SU-DHL-6 (cell line): ENCODE measurements around the gene CLEC9A.

ENCODE experiments used
- H2AFZ ChIP-seq: fragments of 200-600 bp; sonication (generic); 2 replicates; pipeline ENCODE4 v1.6.1; 2014; ENCODE audit warnings: low read depth, mild to moderate bottlenecking, moderate library complexity, mixed read lengths, antibody characterized with exemption, low read length; ENCODE audit not compliant: severe bottlenecking
- H3F3A ChIP-seq: fragments of 200-600 bp; shearing (Covaris generic); 2 replicates; pipeline ENCODE4 v1.6.0; 2016; ENCODE audit warnings: antibody characterized with exemption, mild to moderate bottlenecking; ENCODE audit not compliant: insufficient read depth
- H3K27ac ChIP-seq: fragments of 200-600 bp; sonication (generic); 2 replicates; pipeline ENCODE4 v1.5.1; 2016; ENCODE audit warnings: low read depth, mild to moderate bottlenecking, low read length, moderate library complexity, mixed read lengths
- H3K27me3 ChIP-seq: fragments of 200-600 bp; sonication (generic), shearing (Covaris generic); 2 replicates; pipeline ENCODE4 v1.6.0; 2014; ENCODE audit warnings: mild to moderate bottlenecking, low read length
- H3K36me3 ChIP-seq: fragments of 200-600 bp; sonication (generic); 2 replicates; pipeline ENCODE4 v1.6.1; 2014; ENCODE audit warnings: mild to moderate bottlenecking, low read length, mixed read lengths
- H3K4me2 ChIP-seq: fragments of 300-600, 200-600 bp; shearing (Covaris generic), sonication (generic); 2 replicates; pipeline ENCODE4 v1.6.0; 2014; ENCODE audit warnings: low read length, low read depth, mild to moderate bottlenecking; ENCODE audit not compliant: poor library complexity, severe bottlenecking
- H3K4me3 ChIP-seq: fragments of 200-600 bp; sonication (generic); 2 replicates; pipeline ENCODE4 v1.5.1; 2014; ENCODE audit warnings: antibody characterized with exemption, low read length, mild to moderate bottlenecking, mixed read lengths; ENCODE audit not compliant: insufficient read depth, poor library complexity, severe bottlenecking
- H3K79me2 ChIP-seq: fragments of 200-600 bp; sonication (generic); 2 replicates; pipeline ENCODE4 v1.6.1; 2014; ENCODE audit warnings: mild to moderate bottlenecking, low read length, moderate library complexity; ENCODE audit not compliant: insufficient read depth
- H3K9ac ChIP-seq: fragments of 200-600 bp; sonication (generic); 2 replicates; pipeline ENCODE4 v1.7.0; 2014; ENCODE audit warnings: mild to moderate bottlenecking, low read length
- H3K9me2 ChIP-seq: fragments of 200-600 bp; sonication (generic); replicated peaks from 2 replicates; pipeline ENCODE4 v1.6.1; 2014; ENCODE audit warnings: low read length; ENCODE audit not compliant: insufficient read depth
- H3K9me3 ChIP-seq: fragments of 200-600 bp; sonication (generic); 2 replicates; pipeline ENCODE4 v1.6.1; 2014; ENCODE audit warnings: low read length, mixed read lengths; ENCODE audit not compliant: insufficient read depth
- H4K20me1 ChIP-seq: fragments of 200-600 bp; sonication (generic); 2 replicates; pipeline ENCODE4 v1.6.1; 2014; ENCODE audit warnings: low read depth, mild to moderate bottlenecking, antibody characterized with exemption, low read length, moderate library complexity, mixed read lengths
- EZH2phosphoT487 ChIP-seq: fragments of 200-600 bp; sonication (generic), shearing (Covaris generic); conservative IDR thresholded peaks from 2 replicates; pipeline ENCODE4 v1.6.1; 2018; ENCODE audit warnings: mild to moderate bottlenecking, antibody characterized with exemption, low read length, moderate library complexity, mixed read lengths
- TF ChIP-seq, protein P1 (sequence below): fragments of 200-600 bp; sonication (generic); IDR thresholded peaks from one replicate; pipeline ENCODE4 v1.5.1; 2017; ENCODE audit warnings: antibody characterized with exemption, mild to moderate bottlenecking, low read length, moderate library complexity; ENCODE audit not compliant: insufficient read depth, poor library complexity, severe bottlenecking

CLEC9A gene

DNA sequence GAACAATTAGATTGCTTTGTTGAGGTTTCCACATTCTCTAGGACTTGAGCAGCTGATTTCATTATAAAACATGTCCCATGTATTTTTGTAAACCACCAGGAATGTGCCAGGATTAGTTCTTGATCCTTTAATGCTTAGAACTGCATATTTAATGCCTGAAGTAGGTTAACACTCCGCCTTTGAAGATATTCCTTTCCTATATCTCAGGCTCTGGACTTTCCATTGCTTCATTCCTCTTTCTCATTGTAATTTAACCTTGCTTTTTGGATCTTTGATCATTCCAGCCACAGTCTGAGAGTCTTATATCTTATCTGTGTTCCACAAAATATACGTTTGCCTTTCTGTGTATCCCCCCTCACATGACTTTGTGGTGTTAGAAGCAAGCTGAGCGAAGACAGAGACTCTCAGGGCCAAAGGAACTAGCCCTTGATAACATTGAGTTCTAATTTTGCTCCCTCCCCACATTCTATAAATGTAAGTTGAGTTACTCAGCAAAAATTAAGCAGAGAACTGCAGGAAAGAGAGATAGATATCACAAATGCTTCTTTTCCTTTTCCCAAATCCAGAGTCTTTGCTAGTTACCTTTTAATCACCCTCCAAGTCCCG lies 29.2 kb upstream of the CLEC9A start:
- Histone ChIP-seq H3K27me3 (no peaks in the 10 kb centered on the region), H3K27ac (no peak overlapping the region), H2AFZ (no peak overlapping the region), H3K9me3 (no peaks in the 10 kb centered on the region), H3K79me2 (no peaks in the 10 kb centered on the region), H3K9me2 (no peaks in the 10 kb centered on the region), H3K36me3 (no peaks in the 10 kb centered on the region), H4K20me1 (no peaks in the 10 kb centered on the region), H3K4me3 (no peak overlapping the region), H3K9ac (no peak overlapping the region), H3F3A (no peaks in the 10 kb centered on the region), H3K4me2 (no peak overlapping the region)
- TF ChIP-seq EZH2phosphoT487, result no peak
- TF ChIP-seq, protein P1, sequence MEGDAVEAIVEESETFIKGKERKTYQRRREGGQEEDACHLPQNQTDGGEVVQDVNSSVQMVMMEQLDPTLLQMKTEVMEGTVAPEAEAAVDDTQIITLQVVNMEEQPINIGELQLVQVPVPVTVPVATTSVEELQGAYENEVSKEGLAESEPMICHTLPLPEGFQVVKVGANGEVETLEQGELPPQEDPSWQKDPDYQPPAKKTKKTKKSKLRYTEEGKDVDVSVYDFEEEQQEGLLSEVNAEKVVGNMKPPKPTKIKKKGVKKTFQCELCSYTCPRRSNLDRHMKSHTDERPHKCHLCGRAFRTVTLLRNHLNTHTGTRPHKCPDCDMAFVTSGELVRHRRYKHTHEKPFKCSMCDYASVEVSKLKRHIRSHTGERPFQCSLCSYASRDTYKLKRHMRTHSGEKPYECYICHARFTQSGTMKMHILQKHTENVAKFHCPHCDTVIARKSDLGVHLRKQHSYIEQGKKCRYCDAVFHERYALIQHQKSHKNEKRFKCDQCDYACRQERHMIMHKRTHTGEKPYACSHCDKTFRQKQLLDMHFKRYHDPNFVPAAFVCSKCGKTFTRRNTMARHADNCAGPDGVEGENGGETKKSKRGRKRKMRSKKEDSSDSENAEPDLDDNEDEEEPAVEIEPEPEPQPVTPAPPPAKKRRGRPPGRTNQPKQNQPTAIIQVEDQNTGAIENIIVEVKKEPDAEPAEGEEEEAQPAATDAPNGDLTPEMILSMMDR, result no peak

DNA sequence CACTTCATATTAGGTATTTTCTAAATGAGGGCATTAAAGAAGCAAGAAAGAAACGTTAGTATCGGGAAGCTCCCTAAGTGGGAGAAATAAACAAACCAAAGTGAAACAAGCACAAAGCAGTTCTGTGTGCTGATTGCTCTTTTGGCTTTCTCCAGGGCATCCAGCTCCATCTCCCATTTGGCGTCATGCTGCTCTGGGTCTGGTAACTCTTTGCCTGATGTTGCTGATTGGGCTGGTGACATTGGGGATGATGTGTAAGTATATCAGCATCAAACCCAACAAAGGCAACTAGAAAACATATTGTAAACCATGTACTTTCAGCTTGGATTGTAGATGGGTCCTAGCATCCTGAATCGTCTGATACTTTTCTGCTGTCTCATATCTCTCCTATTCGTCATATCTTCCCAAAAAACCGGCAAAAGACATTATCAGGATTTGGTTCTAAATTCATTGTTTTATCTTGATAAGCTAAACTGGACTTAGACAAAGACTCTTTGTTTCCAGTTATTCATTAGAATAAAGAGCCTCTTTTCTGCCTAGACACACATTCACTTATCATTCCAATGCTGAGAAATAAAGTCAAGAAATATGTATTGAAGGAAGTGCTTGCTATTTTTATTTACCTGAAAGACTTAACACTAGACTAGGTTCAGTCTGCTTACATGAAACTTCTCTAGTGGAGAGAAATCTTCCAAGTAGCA lies 17.7 kb upstream of the CLEC9A start:
- Histone ChIP-seq H2AFZ (no peak overlapping the region), H3K36me3 (no peaks in the 10 kb centered on the region), H4K20me1 (no peaks in the 10 kb centered on the region), H3K9me2 (no peaks in the 10 kb centered on the region), H3K4me3 (no peak overlapping the region), H3K27me3 (no peaks in the 10 kb centered on the region), H3K79me2 (no peaks in the 10 kb centered on the region), H3K9ac (no peak overlapping the region), H3K4me2 (no peak overlapping the region), H3F3A (no peaks in the 10 kb centered on the region), H3K9me3 (no peaks in the 10 kb centered on the region), H3K27ac (no peak overlapping the region)
- TF ChIP-seq, protein P1, result no peak
- no peak for TF ChIP-seq EZH2phosphoT487

DNA sequence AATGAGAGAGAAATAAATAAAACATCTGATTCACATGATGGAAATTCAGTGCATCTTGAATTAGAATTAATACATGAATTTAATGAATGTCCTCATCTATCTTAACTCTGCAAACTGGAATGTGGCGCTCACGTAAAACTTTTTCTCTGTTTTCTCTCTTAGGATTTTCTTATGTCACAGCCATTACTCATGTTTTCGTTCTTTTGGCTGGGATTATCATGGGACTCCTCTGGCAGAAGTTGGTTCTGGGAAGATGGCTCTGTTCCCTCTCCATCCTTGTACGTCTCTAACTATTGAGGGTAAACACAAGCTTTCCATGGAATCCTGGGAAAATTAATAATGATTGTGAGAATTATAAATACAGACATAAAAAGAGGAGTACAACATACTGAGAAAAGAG lies 15.0 kb upstream of the CLEC9A start:
- Histone ChIP-seq H3K27ac (no peak overlapping the region), H2AFZ (no peak overlapping the region), H4K20me1 (no peaks in the 10 kb centered on the region), H3K4me3 (no peak overlapping the region), H3K9ac (no peak overlapping the region), H3K27me3 (no peaks in the 10 kb centered on the region), H3K9me3 (no peaks in the 10 kb centered on the region), H3F3A (no peaks in the 10 kb centered on the region), H3K79me2 (no peaks in the 10 kb centered on the region), H3K36me3 (no peaks in the 10 kb centered on the region), H3K4me2 (no peak overlapping the region), H3K9me2 (no peaks in the 10 kb centered on the region)
- TF ChIP-seq, protein P1, result no peak
- TF ChIP-seq EZH2phosphoT487, result no peak
